ENCODE data around the gene GSC2.

DNA sequence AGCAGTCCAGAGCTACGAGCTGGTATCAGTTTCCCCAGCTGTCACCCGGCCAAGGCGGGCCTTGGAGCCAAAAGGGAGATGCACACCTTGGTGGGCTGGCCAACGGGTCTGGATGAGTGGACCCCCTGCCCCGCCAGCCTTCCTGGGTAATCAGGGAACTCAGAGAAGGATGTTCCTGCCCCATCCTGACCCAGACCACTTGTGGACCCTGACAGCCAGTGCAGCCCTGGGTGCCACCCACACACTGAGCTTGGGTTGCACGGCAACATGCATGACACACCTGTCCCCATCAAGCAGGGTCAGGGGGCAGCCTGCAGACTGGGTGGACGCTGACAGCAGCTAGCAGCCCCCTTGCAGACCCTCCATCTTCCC is 19.8 kb upstream of the GSC2 start:
- no peak for TF ChIP-seq GATA3 (IDR thresholded peaks at IDR 0.05; ENCODE audit: low read depth, low read length)
- TF ChIP-seq GATA2 (IDR thresholded peaks at IDR 0.05; ENCODE audit: low read depth, low read length), result no peak

Data from SH-SY5Y (cell line).